Measurements from ENCODE around the gene CCDC152.

DNA sequence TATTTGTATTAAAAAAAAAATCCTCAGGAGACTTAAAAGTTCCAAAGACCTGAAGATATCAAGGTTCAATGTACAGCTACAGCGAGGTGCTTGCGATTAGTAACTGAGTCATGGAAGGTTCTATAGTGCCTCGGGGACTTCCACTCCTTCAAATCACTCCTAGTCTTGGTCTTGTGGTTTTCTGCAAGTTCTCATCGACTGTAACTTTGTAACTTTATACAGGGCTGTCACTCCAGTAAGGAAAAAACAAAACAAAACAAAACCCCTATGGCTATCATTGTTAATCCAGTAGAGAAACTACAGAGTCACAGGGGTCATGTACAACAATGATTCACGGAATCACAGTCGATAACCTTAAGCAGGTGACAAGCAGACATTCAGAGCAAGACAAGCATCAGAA is 94.9 kb downstream of the CCDC152 start:
- TF ChIP-seq, protein P1, sequence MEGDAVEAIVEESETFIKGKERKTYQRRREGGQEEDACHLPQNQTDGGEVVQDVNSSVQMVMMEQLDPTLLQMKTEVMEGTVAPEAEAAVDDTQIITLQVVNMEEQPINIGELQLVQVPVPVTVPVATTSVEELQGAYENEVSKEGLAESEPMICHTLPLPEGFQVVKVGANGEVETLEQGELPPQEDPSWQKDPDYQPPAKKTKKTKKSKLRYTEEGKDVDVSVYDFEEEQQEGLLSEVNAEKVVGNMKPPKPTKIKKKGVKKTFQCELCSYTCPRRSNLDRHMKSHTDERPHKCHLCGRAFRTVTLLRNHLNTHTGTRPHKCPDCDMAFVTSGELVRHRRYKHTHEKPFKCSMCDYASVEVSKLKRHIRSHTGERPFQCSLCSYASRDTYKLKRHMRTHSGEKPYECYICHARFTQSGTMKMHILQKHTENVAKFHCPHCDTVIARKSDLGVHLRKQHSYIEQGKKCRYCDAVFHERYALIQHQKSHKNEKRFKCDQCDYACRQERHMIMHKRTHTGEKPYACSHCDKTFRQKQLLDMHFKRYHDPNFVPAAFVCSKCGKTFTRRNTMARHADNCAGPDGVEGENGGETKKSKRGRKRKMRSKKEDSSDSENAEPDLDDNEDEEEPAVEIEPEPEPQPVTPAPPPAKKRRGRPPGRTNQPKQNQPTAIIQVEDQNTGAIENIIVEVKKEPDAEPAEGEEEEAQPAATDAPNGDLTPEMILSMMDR (optimal IDR thresholded peaks at IDR 0.05 in 1 of 3, IDR thresholded peaks at IDR 0.05 in 1 of 3, conservative IDR thresholded peaks at IDR 0.05 in 1 of 3; ENCODE audit: extremely low read depth in 1 of 3, insufficient read depth in 2 of 3, low read length in 3 of 3): no peak
- TF ChIP-seq EZH2 (IDR thresholded peaks at IDR 0.05; ENCODE audit: low read length): no peak
